Measurements from ENCODE around the gene LENEP.

DNA sequence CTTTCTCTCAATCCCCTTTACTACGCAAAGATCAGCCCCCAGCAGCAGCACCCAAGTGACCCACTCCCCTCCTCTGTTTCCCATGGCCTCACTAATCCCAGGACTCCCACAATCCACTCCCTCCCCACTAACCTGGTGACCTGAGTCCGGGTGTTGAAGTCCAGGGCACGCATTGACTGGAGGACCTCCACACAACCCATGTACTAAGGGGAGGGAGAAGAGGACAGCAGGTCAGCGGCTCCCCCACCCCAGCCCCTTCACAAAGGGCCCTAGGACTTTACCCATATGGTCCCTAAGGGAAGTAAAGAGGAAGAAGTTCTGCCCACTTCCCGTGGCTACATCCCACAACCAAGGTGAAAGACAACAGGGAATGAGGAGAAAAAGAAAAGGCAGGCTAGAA is 24.1 kb upstream of the LENEP start:
- no peak for TF ChIP-seq EZH2 (IDR thresholded peaks at IDR 0.05)
- TF ChIP-seq, protein P1, sequence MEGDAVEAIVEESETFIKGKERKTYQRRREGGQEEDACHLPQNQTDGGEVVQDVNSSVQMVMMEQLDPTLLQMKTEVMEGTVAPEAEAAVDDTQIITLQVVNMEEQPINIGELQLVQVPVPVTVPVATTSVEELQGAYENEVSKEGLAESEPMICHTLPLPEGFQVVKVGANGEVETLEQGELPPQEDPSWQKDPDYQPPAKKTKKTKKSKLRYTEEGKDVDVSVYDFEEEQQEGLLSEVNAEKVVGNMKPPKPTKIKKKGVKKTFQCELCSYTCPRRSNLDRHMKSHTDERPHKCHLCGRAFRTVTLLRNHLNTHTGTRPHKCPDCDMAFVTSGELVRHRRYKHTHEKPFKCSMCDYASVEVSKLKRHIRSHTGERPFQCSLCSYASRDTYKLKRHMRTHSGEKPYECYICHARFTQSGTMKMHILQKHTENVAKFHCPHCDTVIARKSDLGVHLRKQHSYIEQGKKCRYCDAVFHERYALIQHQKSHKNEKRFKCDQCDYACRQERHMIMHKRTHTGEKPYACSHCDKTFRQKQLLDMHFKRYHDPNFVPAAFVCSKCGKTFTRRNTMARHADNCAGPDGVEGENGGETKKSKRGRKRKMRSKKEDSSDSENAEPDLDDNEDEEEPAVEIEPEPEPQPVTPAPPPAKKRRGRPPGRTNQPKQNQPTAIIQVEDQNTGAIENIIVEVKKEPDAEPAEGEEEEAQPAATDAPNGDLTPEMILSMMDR (IDR thresholded peaks at IDR 0.05), result no peak
- TF ChIP-seq EZH2phosphoT487 (IDR thresholded peaks at IDR 0.05), result no peak

All from neural progenitor cell (in vitro differentiated cells).